GM12801 (cell line): ENCODE measurements around the gene RAB33A.

Experiments
- CTCF ChIP-seq: IDR thresholded peaks from one replicate; pipeline ENCODE4 v1.5.1; 2011; ENCODE audit warnings: control low read depth; ENCODE audit not compliant: insufficient read length; ENCODE audit errors: extremely low read depth

RAB33A gene

GRCh38 chrX:130211415-130212186 lies 39.8 kb downstream of the RAB33A start:
- no peak for TF ChIP-seq CTCF

GRCh38 chrX:130212371-130212770 lies 40.6 kb downstream of the RAB33A start:
- no peak for TF ChIP-seq CTCF

GRCh38 chrX:130213376-130213775 lies 41.6 kb downstream of the RAB33A start:
- no peak for TF ChIP-seq CTCF

GRCh38 chrX:130216320-130216719 lies 44.6 kb downstream of the RAB33A start:
- TF ChIP-seq CTCF = no peak

GRCh38 chrX:130224810-130225209 lies 53.0 kb downstream of the RAB33A start:
- TF ChIP-seq CTCF = no peak

GRCh38 chrX:130228871-130229270 lies 57.1 kb downstream of the RAB33A start:
- no peak for TF ChIP-seq CTCF
